Measurements from ENCODE around the gene RCCD1. TPM values are rescaled to one million over a fixed set of nuclear protein-coding genes. Genes with fewer than 3 reads are reported as not detected.

RCCD1 gene
- total RNA-seq, 1 experiment from 2014 or later, result 29.0 TPM

DNA sequence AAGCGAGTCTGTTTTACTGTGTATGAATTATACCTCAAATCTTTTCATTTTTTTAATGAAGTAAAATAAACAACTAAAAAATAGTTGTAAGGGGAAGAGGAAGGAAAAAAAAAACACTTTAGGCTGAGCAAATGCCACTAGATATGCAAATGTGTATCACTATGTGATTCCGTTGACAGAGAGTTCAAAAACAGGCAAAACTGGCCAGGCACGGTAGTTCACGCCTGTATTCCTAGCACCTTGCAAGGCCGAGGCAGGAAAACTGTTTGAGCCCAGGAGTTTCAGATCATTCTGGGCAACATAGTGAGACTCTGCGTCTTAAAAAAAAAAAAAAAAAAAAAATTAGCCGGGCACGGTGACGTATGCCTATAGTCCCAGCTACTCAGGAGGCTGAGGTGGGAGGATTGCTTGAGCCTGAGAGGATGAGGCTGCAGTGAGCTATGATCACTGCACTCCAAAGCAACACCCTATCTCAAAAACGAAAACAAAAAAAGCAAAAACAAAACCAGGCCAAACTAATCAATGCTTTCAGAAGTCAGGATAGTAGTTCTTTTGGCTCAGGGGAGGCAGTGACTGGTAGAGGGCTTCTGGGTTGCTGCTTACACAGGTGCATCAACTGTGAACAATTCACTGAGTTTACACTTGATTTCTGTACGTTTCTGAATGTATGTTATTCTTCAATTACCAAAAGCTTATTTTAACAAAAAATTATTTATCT is 32.3 kb downstream of the RCCD1 start:
- no peak for DNase-seq (ENCODE audit: unreplicated experiment)
- Mint-ChIP-seq H3K27me3 (ENCODE audit: insufficient read depth, unreplicated experiment) (no peaks in the 10 kb centered on the region), H3K4me3 (ENCODE audit: unreplicated experiment) (peak overlapping the region; percentile 58), H3K4me1 (ENCODE audit: insufficient read depth, unreplicated experiment) (peaks cover 22% of the 10 kb centered on the region), H3K36me3 (ENCODE audit: insufficient read depth, unreplicated experiment) (peaks cover 21% of the 10 kb centered on the region), H3K9me3 (ENCODE audit: unreplicated experiment) (no peaks in the 10 kb centered on the region), H3K27ac (ENCODE audit: low read depth, unreplicated experiment) (peak overlapping the region; percentile 98)
- TF ChIP-seq, protein P1, sequence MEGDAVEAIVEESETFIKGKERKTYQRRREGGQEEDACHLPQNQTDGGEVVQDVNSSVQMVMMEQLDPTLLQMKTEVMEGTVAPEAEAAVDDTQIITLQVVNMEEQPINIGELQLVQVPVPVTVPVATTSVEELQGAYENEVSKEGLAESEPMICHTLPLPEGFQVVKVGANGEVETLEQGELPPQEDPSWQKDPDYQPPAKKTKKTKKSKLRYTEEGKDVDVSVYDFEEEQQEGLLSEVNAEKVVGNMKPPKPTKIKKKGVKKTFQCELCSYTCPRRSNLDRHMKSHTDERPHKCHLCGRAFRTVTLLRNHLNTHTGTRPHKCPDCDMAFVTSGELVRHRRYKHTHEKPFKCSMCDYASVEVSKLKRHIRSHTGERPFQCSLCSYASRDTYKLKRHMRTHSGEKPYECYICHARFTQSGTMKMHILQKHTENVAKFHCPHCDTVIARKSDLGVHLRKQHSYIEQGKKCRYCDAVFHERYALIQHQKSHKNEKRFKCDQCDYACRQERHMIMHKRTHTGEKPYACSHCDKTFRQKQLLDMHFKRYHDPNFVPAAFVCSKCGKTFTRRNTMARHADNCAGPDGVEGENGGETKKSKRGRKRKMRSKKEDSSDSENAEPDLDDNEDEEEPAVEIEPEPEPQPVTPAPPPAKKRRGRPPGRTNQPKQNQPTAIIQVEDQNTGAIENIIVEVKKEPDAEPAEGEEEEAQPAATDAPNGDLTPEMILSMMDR (IDR thresholded peaks at IDR 0.05; ENCODE audit: unreplicated experiment), result no peak
- POLR2A ChIA-PET, result interaction anchor here (0.7 to 5.0 kb wide), 10 partner anchors 7 to 55 kb away, joined by 3 to 37 read pairs (median 4); partner anchors contain the start of genes HDDC3, PRC1, RCCD1 and UNC45A
- no TSS peak for BruUV-seq (replicated peaks)
- CTCF ChIA-PET, result interaction anchor here (0.7 to 7.1 kb wide), 7 partner anchors 10 to 1882 kb away, joined by 3 to 65 read pairs (median 4); no protein-coding TSS in a partner anchor
- intact Hi-C loops (cut with micrococcal nuclease), result no loop called here

DNA sequence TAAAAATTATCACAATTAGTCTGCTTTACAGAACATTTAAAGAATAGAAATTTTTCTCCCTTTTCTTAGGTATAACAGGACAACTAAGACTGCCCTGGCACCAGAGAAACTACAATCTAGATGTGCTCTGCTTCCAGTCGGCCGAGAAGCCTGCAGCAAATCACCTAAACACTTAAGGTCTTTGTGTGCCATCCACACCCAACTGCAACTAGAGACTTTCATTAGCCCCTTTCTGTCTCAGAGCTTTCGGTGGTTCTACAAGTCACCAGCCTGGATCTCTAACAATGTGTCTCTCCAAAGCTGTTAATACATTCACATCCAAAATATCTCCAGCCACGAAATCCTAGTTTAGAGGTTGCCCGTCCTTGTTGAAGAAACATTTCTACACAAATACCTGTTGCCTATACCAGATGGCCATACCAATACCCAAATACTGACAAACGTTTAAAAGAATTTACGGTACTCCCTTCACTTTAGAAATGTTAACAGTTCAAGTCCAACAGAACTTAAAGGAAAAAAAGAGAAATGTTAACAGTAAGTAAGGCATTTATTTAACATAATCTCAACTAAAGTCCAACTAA is 33.0 kb downstream of the RCCD1 start:
- CTCF ChIA-PET, result interaction anchor here (0.7 to 7.1 kb wide), 7 partner anchors 10 to 1881 kb away, joined by 3 to 65 read pairs (median 4); no protein-coding TSS in a partner anchor
- DNase-seq (ENCODE audit: unreplicated experiment), result no peak
- Mint-ChIP-seq H3K27me3 (ENCODE audit: insufficient read depth, unreplicated experiment) (no peaks in the 10 kb centered on the region), H3K36me3 (ENCODE audit: insufficient read depth, unreplicated experiment) (peaks cover 14% of the 10 kb centered on the region), H3K27ac (ENCODE audit: low read depth, unreplicated experiment) (peak overlapping the region; percentile 98), H3K4me3 (ENCODE audit: unreplicated experiment) (peak overlapping the region; percentile 58), H3K9me3 (ENCODE audit: unreplicated experiment) (no peaks in the 10 kb centered on the region), H3K4me1 (ENCODE audit: insufficient read depth, unreplicated experiment) (peaks cover 26% of the 10 kb centered on the region)
- no TSS peak for BruUV-seq (replicated peaks)
- intact Hi-C loops (cut with micrococcal nuclease), result no loop called here
- POLR2A ChIA-PET, result interaction anchor here (0.7 to 4.5 kb wide), 10 partner anchors 8 to 754 kb away, joined by 3 to 20 read pairs (median 4); partner anchors contain the start of genes CIB1, GDPGP1, HDDC3 and RCCD1
- TF ChIP-seq, protein P1 (IDR thresholded peaks at IDR 0.05; ENCODE audit: unreplicated experiment), result no peak

DNA sequence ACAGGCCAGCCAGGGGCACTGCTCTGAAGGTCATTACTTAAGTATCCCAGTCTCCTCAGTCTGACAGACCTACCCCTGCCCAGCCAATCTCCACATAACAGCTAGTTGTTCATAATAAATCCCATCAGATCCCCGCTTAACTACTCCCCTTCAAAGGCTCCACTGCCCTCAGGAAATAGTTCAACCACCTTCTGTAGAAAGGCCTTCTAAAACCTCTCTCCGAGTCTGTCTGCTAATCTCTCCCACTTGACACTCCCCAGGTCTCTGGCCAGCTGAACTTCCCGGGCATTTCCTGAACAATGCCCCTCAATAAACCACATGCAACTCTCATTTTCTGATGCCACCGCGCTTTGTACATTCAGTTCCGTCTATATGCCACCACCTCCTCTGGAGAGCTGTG is 33.6 kb downstream of the RCCD1 start:
- no peak for DNase-seq (ENCODE audit: unreplicated experiment)
- Mint-ChIP-seq H3K27ac (ENCODE audit: low read depth, unreplicated experiment) (peak overlapping the region; percentile 98), H3K4me3 (ENCODE audit: unreplicated experiment) (peak overlapping the region; percentile 58), H3K36me3 (ENCODE audit: insufficient read depth, unreplicated experiment) (peaks cover 8% of the 10 kb centered on the region), H3K9me3 (ENCODE audit: unreplicated experiment) (no peaks in the 10 kb centered on the region), H3K4me1 (ENCODE audit: insufficient read depth, unreplicated experiment) (peaks cover 26% of the 10 kb centered on the region), H3K27me3 (ENCODE audit: insufficient read depth, unreplicated experiment) (no peaks in the 10 kb centered on the region)
- TF ChIP-seq, protein P1 (IDR thresholded peaks at IDR 0.05; ENCODE audit: unreplicated experiment), result no peak
- ChIA-PET CTCF (interaction anchor here (0.7 to 7.1 kb wide), 5 partner anchors 11 to 57 kb away, joined by 3 to 65 read pairs (median 4); no protein-coding TSS in a partner anchor), POLR2A (interaction anchor here (0.9 to 4.5 kb wide), 7 partner anchors 9 to 755 kb away, joined by 3 to 20 read pairs (median 5); partner anchors contain the start of genes CIB1, GDPGP1, RCCD1 and UNC45A)
- intact Hi-C loops (cut with micrococcal nuclease), result no loop called here
- no TSS peak for BruUV-seq (replicated peaks)
